Adipose tissue (tissue), 3 donors: Measurements from ENCODE around the gene GCSH. TPM values are rescaled to one million over a fixed set of nuclear protein-coding genes. Genes with fewer than 3 reads are reported as not detected.
A peak's percentile ranks its signal among the peaks of the same experiment; 100 is the strongest.

Experiments used
- H3K27ac ChIP-seq: one replicate; pipeline ENCODE4 v1.5.1; 2013; ENCODE audit warnings: low read depth, low read length
- WGBS, 3 donors: extraction: QIAGEN DNeasy Blood & Tissue Kit; methylation state at CpG; one replicate each; pipeline ENCODE4 v1.1.7; 2013; 5-methylcytosine and 5-hydroxymethylcytosine counted together
- polyA plus RNA-seq, 3 donors: library from polyadenylated mRNA; stranded (reverse); fragments of 200-250 nt; gene quantifications; one replicate each; pipeline ENCODE4 v1.2.3, GENCODE V29; 2013
- donor health status: healthy with polysubstance abuse.
- donor health status: Bipolar disorder and iron deficiency.
- donor health status: healthy.

The GCSH gene
- polyA plus RNA-seq, 3 donors, result 20.1 to 65.1 (median 62.8) TPM

- 80 to 83% (median 83%) methylated on average over 11 of the region's 11 CpGs for WGBS, 3 donors
- H3K27ac ChIP-seq, result no peak overlapping the region
Observed at GRCh38 chr16:81107511-81107910, 11.3 kb upstream of the GCSH start.

- WGBS, 3 donors, result 53 to 64% (median 56%) methylated on average over 8 of the region's 8 CpGs
- H3K27ac ChIP-seq, result no peak overlapping the region
Observed at GRCh38 chr16:81106826-81107503, 10.8 kb upstream of the GCSH start.

- WGBS, 3 donors, result 77 to 96% (median 85%) methylated on average over 1 of the region's 1 CpG
- H3K27ac ChIP-seq, result no peak overlapping the region
Observed at GRCh38 chr16:81105946-81106345, 9.8 kb upstream of the GCSH start.

DNA sequence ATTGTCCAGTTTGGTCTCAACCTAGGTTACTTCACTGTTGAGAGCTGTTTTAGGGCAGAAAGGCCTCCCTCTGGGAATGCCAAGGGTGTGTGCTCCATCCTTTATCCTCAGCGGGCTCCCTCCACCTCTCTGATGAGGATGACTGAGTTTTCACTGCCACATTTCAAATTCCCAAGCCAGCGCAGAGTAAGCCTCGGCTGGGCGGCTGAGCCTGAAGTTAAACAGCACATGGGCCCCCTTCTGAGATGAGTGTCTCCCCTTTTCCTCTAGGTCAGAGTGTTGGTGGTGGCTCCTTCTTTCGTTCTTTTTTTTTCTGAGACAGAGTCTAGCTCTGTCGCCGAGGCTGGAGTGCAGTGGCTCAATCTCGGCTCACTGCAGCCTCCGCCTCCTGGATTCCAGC is 5.5 kb upstream of the GCSH start:
- 89 to 92% (median 90%) methylated on average over 9 of the region's 9 CpGs for WGBS, 3 donors

GRCh38 chr16:81099958-81100357 is 3.8 kb upstream of the GCSH start:
- H3K27ac ChIP-seq, result no peak overlapping the region

More for the DNA sequence above, 5.5 kb upstream of the GCSH start:
- no peak overlapping the region for H3K27ac ChIP-seq

- H3K27ac ChIP-seq, result no peak overlapping the region
- 82 to 85% (median 85%) methylated on average over 6 of the region's 6 CpGs for WGBS, 3 donors
Observed at GRCh38 chr16:81097230-81097629, 1.0 kb upstream of the GCSH start.

DNA sequence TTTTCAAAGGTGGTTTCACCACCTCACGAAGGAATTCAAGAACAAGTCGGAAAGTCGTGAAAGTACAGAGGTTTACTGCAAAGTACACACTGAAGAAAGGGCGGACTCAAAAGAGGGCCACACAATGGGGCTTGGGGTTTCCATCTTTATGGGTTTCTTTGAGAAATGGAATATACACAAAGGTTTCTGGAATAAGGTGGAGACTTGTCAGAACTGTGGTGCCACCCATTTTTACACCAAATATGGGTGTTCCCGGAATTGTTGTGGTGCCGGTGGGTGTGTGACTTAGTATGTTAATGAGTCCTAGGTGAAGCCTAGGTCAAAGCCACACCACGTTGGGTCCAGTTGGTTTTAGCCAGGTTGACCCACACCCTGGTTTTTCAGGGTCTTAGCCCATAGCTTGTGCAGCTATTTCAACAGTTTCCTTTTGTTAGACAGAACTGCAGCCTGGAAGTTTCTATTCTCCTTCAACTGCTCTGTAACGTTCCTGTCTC is 567 bp upstream of the GCSH start:
- 50 to 56% (median 52%) methylated on average over 8 of the region's 8 CpGs for WGBS, 3 donors
- no peak overlapping the region for H3K27ac ChIP-seq

DNA sequence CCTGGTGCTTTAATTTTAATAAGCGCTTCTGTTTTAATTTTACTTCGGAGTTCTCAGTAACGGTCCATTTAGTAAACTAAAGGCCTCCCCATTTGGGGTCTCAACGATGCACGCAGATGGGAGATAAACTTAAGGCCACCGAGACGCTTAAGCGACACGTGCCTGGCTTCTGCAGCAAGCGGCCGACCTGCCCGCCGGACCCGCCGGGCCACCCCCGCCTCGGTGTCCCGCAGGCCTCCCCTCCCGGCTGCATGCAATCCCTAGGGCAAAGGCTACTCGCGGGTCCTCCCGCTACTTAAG is 592 bp downstream of the GCSH start:
- 0 to 1% (median 0%) methylated on average over 22 of the region's 22 CpGs for WGBS, 3 donors
- no peak overlapping the region for H3K27ac ChIP-seq

DNA sequence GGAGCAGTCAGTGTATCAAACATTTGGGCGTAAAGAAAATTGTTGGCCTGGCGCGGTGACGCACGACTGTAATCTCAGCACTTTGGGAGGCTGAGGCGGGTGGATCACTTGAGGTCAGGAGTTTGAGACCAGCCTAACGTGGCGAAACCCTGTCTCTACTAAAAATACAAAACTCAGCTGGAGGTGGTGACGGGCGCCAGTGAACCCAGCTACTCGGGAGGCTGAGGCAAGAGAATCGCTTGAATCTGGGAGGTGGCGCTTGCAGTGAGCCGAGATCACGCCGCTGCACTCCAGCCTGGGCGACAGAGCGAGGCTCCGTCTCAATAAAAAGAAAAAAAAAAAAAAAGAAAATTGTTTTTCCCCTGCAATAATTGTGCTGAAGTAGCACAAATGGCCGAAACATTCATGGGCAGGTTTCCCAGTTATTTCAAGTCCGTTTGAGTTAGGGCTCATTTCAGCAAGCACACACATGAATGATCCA is 1.4 kb downstream of the GCSH start:
- 64 to 81% (median 71%) methylated on average over 21 of the region's 21 CpGs for WGBS, 3 donors
- no peak overlapping the region for H3K27ac ChIP-seq

GRCh38 chr16:81088836-81089235 is 7.4 kb downstream of the GCSH start:
- 90 to 96% (median 94%) methylated on average over 5 of the region's 5 CpGs for WGBS, 3 donors
- H3K27ac ChIP-seq, result no peak overlapping the region

DNA sequence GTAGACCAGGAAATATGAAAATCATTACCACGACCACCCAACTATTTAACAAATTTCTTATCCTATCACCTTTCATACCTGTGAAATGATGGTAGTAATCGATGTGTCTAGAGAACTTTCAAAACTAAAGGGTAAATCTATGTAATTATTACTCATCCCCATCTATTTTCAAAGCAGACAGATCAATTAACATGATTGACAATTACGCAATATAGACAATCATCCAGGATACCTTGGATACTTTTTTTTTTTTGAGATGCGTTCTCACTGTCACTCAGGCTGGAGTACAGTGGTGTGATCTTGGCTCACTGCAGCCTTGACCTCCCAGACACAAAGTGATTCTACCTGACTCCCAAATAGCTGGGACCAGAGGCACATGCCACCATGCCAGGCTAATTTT is 15.2 kb downstream of the GCSH start:
- no peak overlapping the region for H3K27ac ChIP-seq
- WGBS, 3 donors, result 94 to 96% (median 94%) methylated on average over 4 of the region's 4 CpGs

GRCh38 chr16:81080233-81080632 is 16.0 kb downstream of the GCSH start:
- H3K27ac ChIP-seq, result no peak overlapping the region
- 73 to 88% (median 77%) methylated on average over 1 of the region's 1 CpG for WGBS, 3 donors

DNA sequence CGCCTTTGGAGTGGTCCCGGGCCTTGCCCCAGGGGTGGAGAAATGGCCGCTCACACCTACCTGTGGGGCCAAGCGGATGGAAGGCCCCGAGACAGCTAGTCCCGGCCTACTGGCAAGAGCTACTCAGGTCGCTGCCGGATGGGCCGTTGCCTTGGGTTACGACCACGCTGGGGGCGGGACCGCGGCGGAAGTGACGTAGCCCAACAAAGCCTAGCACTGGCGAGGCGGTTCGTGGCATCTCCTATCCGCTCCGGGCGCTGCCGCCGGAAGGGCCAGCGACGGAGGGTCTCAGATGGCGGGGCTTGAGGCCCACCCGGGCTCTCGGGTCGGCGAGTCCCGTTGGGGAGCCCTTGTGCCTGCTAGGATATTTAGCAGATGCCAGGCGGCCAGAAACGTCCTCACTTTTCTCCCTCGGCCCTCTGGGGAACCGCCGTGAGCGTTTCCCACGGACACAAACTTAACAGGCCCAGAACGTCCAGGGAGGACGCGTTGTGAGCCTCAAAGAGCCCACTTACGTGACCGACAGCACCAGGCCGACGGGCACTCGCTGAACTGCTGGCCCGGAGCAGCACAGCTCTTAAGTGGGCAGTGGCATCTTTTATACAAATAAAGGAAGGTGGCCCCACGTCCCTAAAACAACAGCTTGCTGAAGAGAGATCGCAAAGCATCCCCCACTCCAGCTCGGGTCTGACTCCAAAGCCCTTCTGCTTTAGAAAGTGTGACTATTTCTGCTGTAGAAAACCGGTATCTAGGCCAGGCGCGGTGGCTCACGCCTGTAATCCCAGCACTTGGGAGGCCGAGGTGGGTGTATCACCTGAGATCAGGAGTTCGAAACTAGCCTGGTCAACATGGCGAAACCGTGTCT is 18.9 kb downstream of the GCSH start, which contains the start of gene C16orf46:
Gene C16orf46, minus strand, starts transcription at position 163 of the 865 bp plus-strand sequence. CDS start 13,283 bp downstream, outside the sequence.
- WGBS, 3 donors, result 10 to 12% (median 11%) methylated on average over 59 of the region's 59 CpGs
- H3K27ac ChIP-seq, result peak within 1 kb of the TSS; percentile 97

DNA sequence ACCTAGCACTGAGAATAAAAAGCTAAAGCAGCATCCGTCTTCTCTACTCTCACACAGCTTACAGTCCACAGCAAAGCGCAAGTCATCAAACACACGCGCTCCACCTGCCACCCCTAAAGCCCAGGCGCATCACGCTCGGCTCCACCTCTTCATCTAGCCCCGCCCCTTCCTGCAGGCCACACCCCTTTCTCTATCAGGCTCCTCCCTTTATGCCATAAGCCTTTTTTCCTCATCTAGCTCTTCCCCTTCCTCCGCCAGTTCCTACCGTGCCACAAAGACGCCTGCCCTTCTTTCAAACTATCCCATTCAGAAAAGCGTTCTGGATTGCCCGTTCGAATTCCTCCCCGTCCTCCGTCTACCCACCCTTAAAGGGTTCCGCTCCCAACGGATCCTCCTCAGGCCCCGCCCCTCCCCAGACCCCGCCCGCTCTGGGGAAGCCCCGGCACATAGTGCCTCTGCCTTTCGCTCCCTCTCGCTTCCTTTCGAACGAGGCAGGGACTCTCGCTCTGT is 19.6 kb downstream of the GCSH start:
- WGBS, 3 donors, result 0 to 1% (median 0%) methylated on average over 27 of the region's 27 CpGs
- no peak overlapping the region for H3K27ac ChIP-seq

- H3K27ac ChIP-seq, result no peak overlapping the region
- WGBS, 3 donors, result 73 to 76% (median 73%) methylated on average over 5 of the region's 5 CpGs
Observed at GRCh38 chr16:81073560-81074330, 22.4 kb downstream of the GCSH start.

DNA sequence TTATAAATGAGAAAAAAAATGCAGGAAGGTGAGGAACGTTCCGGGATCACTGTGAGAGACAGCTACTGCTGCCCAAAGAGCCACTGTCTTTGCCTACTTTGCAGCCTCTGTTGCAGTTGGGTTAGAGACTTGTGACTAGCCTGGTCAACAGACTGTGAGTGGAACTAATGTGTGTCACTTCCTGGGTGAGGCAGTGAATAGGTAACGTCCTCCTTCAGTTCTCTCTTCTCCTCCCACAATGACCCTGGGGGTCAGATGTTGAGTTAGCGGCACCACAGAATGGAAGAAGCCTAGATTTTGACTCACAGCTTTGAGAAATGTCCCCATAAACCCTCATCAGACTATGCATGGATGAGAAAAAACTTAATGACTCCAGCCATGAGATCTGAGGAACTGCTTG is 24.4 kb downstream of the GCSH start:
- no peak overlapping the region for H3K27ac ChIP-seq
- 80 to 85% (median 83%) methylated on average over 4 of the region's 4 CpGs for WGBS, 3 donors

GRCh38 chr16:81070979-81071378 is 25.2 kb downstream of the GCSH start:
- WGBS, 3 donors, result 77 to 82% (median 80%) methylated on average over 8 of the region's 8 CpGs
- no peak overlapping the region for H3K27ac ChIP-seq

GRCh38 chr16:81069063-81069462 is 27.1 kb downstream of the GCSH start:
- WGBS, 3 donors, result 93 to 96% (median 95%) methylated on average over 4 of the region's 4 CpGs
- no peak overlapping the region for H3K27ac ChIP-seq

DNA sequence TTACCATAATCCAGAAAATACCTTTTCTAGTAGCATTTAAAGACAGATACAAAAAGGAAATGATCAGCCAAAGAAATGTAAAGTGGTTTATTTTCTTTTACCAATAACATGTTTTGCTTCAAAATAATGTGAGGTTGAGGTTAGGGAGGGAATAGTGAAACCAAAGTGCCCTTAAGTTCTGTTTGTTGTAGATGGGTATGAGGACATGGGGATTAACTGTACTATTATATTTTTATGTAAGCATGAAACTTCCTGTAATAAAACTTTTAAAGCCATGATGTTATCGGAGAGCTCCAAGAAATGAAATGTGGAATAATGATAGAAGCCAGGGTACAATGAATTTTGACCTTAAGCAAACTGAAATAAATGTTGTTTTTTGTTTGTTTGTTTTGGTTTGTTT is 29.0 kb downstream of the GCSH start:
- WGBS, 3 donors, result 64 to 93% (median 89%) methylated on average over 1 of the region's 1 CpG
- no peak overlapping the region for H3K27ac ChIP-seq
